RWPE1 (cell line): ENCODE results near the gene SFT2D1.

Experiments
- CTCF ChIA-PET: fragments of 350-600 bp; sonication (Branson Sonifier 250); formaldehyde crosslinking; extraction: SDS; loops from one replicate; lab custom pipeline; 2021; lab: Yijun Ruan, JAX
- POLR2A ChIA-PET: fragments of 400-600 bp; formaldehyde crosslinking; extraction: SDS; loops from one replicate; lab custom pipeline; 2020; ENCODE audit warnings: antibody characterized with exemption; ENCODE audit not compliant: low non-redundant PET; lab: Yijun Ruan, JAX
- DNase-seq: peaks from one replicate; pipeline ENCODE4 v3.0.0; 2012; ENCODE audit warnings: low spot score
- H3K27ac ChIP-seq: fragments of 450-650 bp; 2 replicates; pipeline ENCODE4 v1.5.1; 2017
- CTCF ChIP-seq: fragments of 450-650 bp; conservative IDR thresholded peaks from 2 replicates; pipeline ENCODE4 v1.5.1; 2017; ENCODE audit warnings: low read depth, mild to moderate bottlenecking

The SFT2D1 gene

GRCh38 chr6:166306378-166307081 is 35.8 kb downstream of the SFT2D1 start:
- CTCF ChIA-PET, result interaction anchor here (0.6 kb wide), 1 partner anchor 31 kb away, joined by 3 read pairs; no protein-coding TSS in a partner anchor
- no peak for TF ChIP-seq CTCF
- H3K27ac ChIP-seq, result no peak overlapping the region
- POLR2A ChIA-PET, result no interaction called here
- no peak for DNase-seq

- no peak overlapping the region for H3K27ac ChIP-seq
- ChIA-PET CTCF (no interaction called here), POLR2A (no interaction called here)
- DNase-seq, result no peak
- no peak for TF ChIP-seq CTCF
Observed at GRCh38 chr6:166305562-166306117, 36.7 kb downstream of the SFT2D1 start.

GRCh38 chr6:166304106-166304505 is 38.2 kb downstream of the SFT2D1 start:
- ChIA-PET CTCF (no interaction called here), POLR2A (no interaction called here)
- no peak for DNase-seq
- no peak overlapping the region for H3K27ac ChIP-seq
- no peak for TF ChIP-seq CTCF

- DNase-seq, result peak; percentile 48
- CTCF ChIA-PET, result interaction anchor here (1.5 kb wide), 1 partner anchor 12 kb away, joined by 7 read pairs; no protein-coding TSS in a partner anchor
- no peak for TF ChIP-seq CTCF
- POLR2A ChIA-PET, result no interaction called here
- H3K27ac ChIP-seq, result no peak overlapping the region
Observed at GRCh38 chr6:166301611-166302529, 40.5 kb downstream of the SFT2D1 start.

- H3K27ac ChIP-seq, result no peak overlapping the region
- no peak for DNase-seq
- TF ChIP-seq CTCF, result no peak
- ChIA-PET POLR2A (no interaction called here), CTCF (no interaction called here)
Observed at GRCh38 chr6:166300357-166300987, 41.9 kb downstream of the SFT2D1 start.

GRCh38 chr6:166297606-166298005 is 44.7 kb downstream of the SFT2D1 start:
- no peak for TF ChIP-seq CTCF
- ChIA-PET CTCF (no interaction called here), POLR2A (no interaction called here)
- DNase-seq, result no peak
- no peak overlapping the region for H3K27ac ChIP-seq
